OCI-LY1 (cell line): Measurements from ENCODE around the gene ZFC3H1.

Source experiments
- H2AFZ ChIP-seq: fragments of 200-600 bp; sonication (generic), shearing (Covaris generic); 2 replicates; pipeline ENCODE4 v1.6.0; 2014; ENCODE audit warnings: antibody characterized with exemption, mild to moderate bottlenecking, low read length
- H3F3A ChIP-seq: fragments of 200-600 bp; sonication (generic), shearing (Covaris generic); 2 replicates; pipeline ENCODE4 v1.6.0; 2014; ENCODE audit warnings: mild to moderate bottlenecking, antibody characterized with exemption, low read length, moderate library complexity; ENCODE audit not compliant: insufficient read depth
- H3K27ac ChIP-seq: fragments of 200-600 bp; sonication (generic); 2 replicates; pipeline ENCODE4 v1.5.1; 2014; ENCODE audit warnings: low read length, mixed run types, mild to moderate bottlenecking, low read depth; ENCODE audit not compliant: poor library complexity, severe bottlenecking
- H3K27me3 ChIP-seq: fragments of 200-600 bp; sonication (generic); 2 replicates; pipeline ENCODE4 v1.6.0; 2014; ENCODE audit warnings: antibody characterized with exemption, mild to moderate bottlenecking, low read length, moderate library complexity; ENCODE audit not compliant: insufficient read depth
- H3K36me3 ChIP-seq: fragments of 200-600 bp; sonication (generic); 2 replicates; pipeline ENCODE4 v1.6.1; 2014; ENCODE audit warnings: mild to moderate bottlenecking, antibody characterized with exemption, low read length, moderate library complexity, mixed read lengths; ENCODE audit not compliant: insufficient read depth
- H3K4me1 ChIP-seq: fragments of 200-600 bp; sonication (generic); 2 replicates; pipeline ENCODE4 v1.5.1; 2014; ENCODE audit warnings: mild to moderate bottlenecking, low read length, moderate library complexity; ENCODE audit not compliant: insufficient read depth, severe bottlenecking
- H3K4me2 ChIP-seq: fragments of 200-600 bp; sonication (generic), shearing (Covaris generic); 2 replicates; pipeline ENCODE4 v1.6.1; 2014; ENCODE audit warnings: low read length
- H3K4me3 ChIP-seq: fragments of 200-600 bp; sonication (generic); 2 replicates; pipeline ENCODE4 v1.5.1; 2014; ENCODE audit warnings: low read length, low read depth, mild to moderate bottlenecking, mixed read lengths; ENCODE audit not compliant: poor library complexity, severe bottlenecking
- H3K79me2 ChIP-seq: fragments of 200-600 bp; shearing (Covaris generic); 2 replicates; pipeline ENCODE4 v1.6.1; 2016; ENCODE audit warnings: mixed run types, low read length, mixed read lengths; ENCODE audit not compliant: insufficient read depth
- H3K9ac ChIP-seq: fragments of 200-600 bp; sonication (generic), shearing (Covaris generic); 2 replicates; pipeline ENCODE4 v1.6.1; 2014; ENCODE audit warnings: mild to moderate bottlenecking, low read length, mixed read lengths
- H3K9me2 ChIP-seq: fragments of 200-600 bp; sonication (generic), shearing (Covaris generic); 2 replicates; pipeline ENCODE4 v1.6.1; 2014; ENCODE audit warnings: low read depth, mild to moderate bottlenecking, low read length, mixed read lengths
- H3K9me3 ChIP-seq: fragments of 200-600 bp; shearing (Covaris generic); 2 replicates; pipeline ENCODE4 v1.6.1; 2014; ENCODE audit warnings: low read length, mixed read lengths
- H4K20me1 ChIP-seq: fragments of 200-600 bp; sonication (generic), shearing (Covaris generic); 2 replicates; pipeline ENCODE4 v1.6.0; 2016; ENCODE audit warnings: mild to moderate bottlenecking, low read length; ENCODE audit not compliant: insufficient read depth
- EZH2 ChIP-seq: fragments of 200-600 bp; sonication (generic), shearing (Covaris generic); IDR thresholded peaks from 2 replicates; pipeline ENCODE4 v1.8.0; 2017; ENCODE audit warnings: borderline replicate concordance, mixed run types, mild to moderate bottlenecking, antibody characterized with exemption, low read length, moderate library complexity, mixed read lengths
- TF ChIP-seq, protein P1 (sequence below): fragments of 200-600 bp; sonication (generic), shearing (Covaris generic); IDR thresholded peaks from 2 replicates; pipeline ENCODE4 v1.5.1; 2017; ENCODE audit warnings: mild to moderate bottlenecking, antibody characterized with exemption, low read length, moderate library complexity, mixed read lengths

The ZFC3H1 gene

GRCh38 chr12:71686658-71687025, 23.0 kb upstream of the ZFC3H1 start:
- TF ChIP-seq, protein P1, sequence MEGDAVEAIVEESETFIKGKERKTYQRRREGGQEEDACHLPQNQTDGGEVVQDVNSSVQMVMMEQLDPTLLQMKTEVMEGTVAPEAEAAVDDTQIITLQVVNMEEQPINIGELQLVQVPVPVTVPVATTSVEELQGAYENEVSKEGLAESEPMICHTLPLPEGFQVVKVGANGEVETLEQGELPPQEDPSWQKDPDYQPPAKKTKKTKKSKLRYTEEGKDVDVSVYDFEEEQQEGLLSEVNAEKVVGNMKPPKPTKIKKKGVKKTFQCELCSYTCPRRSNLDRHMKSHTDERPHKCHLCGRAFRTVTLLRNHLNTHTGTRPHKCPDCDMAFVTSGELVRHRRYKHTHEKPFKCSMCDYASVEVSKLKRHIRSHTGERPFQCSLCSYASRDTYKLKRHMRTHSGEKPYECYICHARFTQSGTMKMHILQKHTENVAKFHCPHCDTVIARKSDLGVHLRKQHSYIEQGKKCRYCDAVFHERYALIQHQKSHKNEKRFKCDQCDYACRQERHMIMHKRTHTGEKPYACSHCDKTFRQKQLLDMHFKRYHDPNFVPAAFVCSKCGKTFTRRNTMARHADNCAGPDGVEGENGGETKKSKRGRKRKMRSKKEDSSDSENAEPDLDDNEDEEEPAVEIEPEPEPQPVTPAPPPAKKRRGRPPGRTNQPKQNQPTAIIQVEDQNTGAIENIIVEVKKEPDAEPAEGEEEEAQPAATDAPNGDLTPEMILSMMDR: no peak
- TF ChIP-seq EZH2: no peak
- no peaks in the 10 kb centered on the region for H3K27me3 ChIP-seq
- peak overlapping the region; percentile 76 for H3K4me3 ChIP-seq
- H4K20me1 ChIP-seq: no peaks in the 10 kb centered on the region
- peaks cover 59% of the 10 kb centered on the region for H3K4me1 ChIP-seq
- H3K9me3 ChIP-seq: no peaks in the 10 kb centered on the region
- peak overlapping the region; percentile 80 for H3K4me2 ChIP-seq
- H3K36me3 ChIP-seq: no peaks in the 10 kb centered on the region
- H3K79me2 ChIP-seq: no peaks in the 10 kb centered on the region; the same call in 1 of the 2 replicates
- peak overlapping the region; percentile 99 for H3K27ac ChIP-seq
- H3F3A ChIP-seq: peaks cover 14% of the 10 kb centered on the region
- H2AFZ ChIP-seq: no peak overlapping the region
- H3K9me2 ChIP-seq: no peaks in the 10 kb centered on the region
- peak overlapping the region; percentile 76 for H3K9ac ChIP-seq

- Histone ChIP-seq H3K27ac (peak within 1 kb of the TSS; percentile 99), H3K27me3 (no peaks in the 10 kb centered on the region), H3K36me3 (no peaks in the 10 kb centered on the region), H3F3A (peaks cover 14% of the 10 kb centered on the region), H3K9ac (peak within 1 kb of the TSS; percentile 76), H3K9me2 (no peaks in the 10 kb centered on the region), H3K79me2 (no peaks in the 10 kb centered on the region; the same call in 1 of the 2 replicates), H3K4me3 (peak within 1 kb of the TSS; percentile 76), H3K4me2 (peak within 1 kb of the TSS; percentile 80), H3K9me3 (no peaks in the 10 kb centered on the region), H2AFZ (peak within 1 kb of the TSS; percentile 54; the same call in 1 of the 2 replicates), H4K20me1 (no peaks in the 10 kb centered on the region), H3K4me1 (peaks cover 54% of the 10 kb centered on the region)
- TF ChIP-seq, protein P1: peak; percentile 34; the same call in 1 of the 2 replicates
- no peak for TF ChIP-seq EZH2
Measured at GRCh38 chr12:71685914-71686657, 22.4 kb upstream of the ZFC3H1 start, which contains the start of gene TMEM19. Gene TMEM19 (plus strand): TSS chr12:71686082. CDS start chr12:71686681, 599 bp downstream.

DNA sequence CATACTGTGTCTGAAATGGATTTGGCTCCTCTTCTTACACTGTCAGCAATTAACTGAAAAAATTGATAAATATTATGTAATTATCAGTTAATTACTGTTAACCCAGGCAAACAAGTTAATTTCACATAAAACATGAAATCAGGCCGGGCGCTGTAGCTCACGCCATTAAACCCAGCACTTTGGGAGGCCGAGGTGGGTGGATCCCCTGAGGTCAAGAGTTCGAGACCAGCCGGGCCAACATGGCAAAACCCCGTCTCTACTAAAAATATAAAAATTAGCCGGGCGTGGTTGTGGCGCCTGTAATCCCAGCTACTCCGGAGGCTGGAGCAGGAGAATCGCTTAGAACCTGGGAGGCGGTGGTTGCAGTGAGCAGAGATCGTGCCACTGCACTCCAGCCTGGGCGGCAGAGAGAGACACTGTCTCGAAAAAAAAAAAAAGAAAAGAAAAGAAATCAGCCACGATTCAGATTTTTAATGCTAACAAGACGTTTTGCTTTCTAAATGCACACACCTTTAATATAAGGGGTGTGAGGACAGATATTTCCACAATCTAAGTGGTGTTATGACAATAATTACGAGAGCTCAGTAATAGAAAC, 21.8 kb upstream of the ZFC3H1 start:
- Histone ChIP-seq H3K9me2 (no peaks in the 10 kb centered on the region), H3K27ac (peak overlapping the region; percentile 99), H3K4me2 (peak overlapping the region; percentile 80), H4K20me1 (no peaks in the 10 kb centered on the region), H2AFZ (peak overlapping the region; percentile 54; the same call in 1 of the 2 replicates), H3K36me3 (no peaks in the 10 kb centered on the region), H3K79me2 (no peaks in the 10 kb centered on the region; the same call in 1 of the 2 replicates), H3F3A (peaks cover 14% of the 10 kb centered on the region), H3K9ac (peak overlapping the region; percentile 76), H3K4me3 (peak overlapping the region; percentile 76), H3K27me3 (no peaks in the 10 kb centered on the region), H3K4me1 (peaks cover 50% of the 10 kb centered on the region), H3K9me3 (no peaks in the 10 kb centered on the region)
- TF ChIP-seq, protein P1: no peak
- TF ChIP-seq EZH2: no peak
